Fibroblast of gingiva (primary cell): Measurements from ENCODE around the gene EBI3.
"Not testable (repeated sequence)": the region's sequence is repeated elsewhere in the genome, so short reads cannot be mapped to it uniquely, and the experiment has no call there.

Source experiments
- DNase-seq: peaks from one replicate; pipeline ENCODE4 v3.0.0-alpha.2; 2011; ENCODE audit warnings: low read depth

Gene EBI3

GRCh38 chr19:4234862-4235201 lies 5.5 kb downstream of the EBI3 start:
- DNase-seq = no peak

- not testable (repeated sequence) for DNase-seq
Measured at GRCh38 chr19:4237510-4237909, 8.2 kb downstream of the EBI3 start.

- no peak for DNase-seq
Measured at GRCh38 chr19:4238831-4239230, 9.5 kb downstream of the EBI3 start.

- DNase-seq = no peak
Measured at GRCh38 chr19:4241824-4242430, 12.6 kb downstream of the EBI3 start.

- DNase-seq = not testable (repeated sequence)
Measured at GRCh38 chr19:4245938-4246337, 16.6 kb downstream of the EBI3 start.

GRCh38 chr19:4246767-4247593 lies 17.7 kb downstream of the EBI3 start, which contains the start of gene YJU2:
Gene YJU2, plus strand, starts transcription at chr19:4247080. Its CDS starts 67 bp downstream, at chr19:4247147.
- peak; percentile 99 for DNase-seq

GRCh38 chr19:4256563-4256962 lies 27.2 kb downstream of the EBI3 start:
- DNase-seq = no peak

GRCh38 chr19:4257025-4257424 lies 27.7 kb downstream of the EBI3 start:
- no peak for DNase-seq

- no peak for DNase-seq
Measured at GRCh38 chr19:4258181-4258580, 28.9 kb downstream of the EBI3 start.

GRCh38 chr19:4260613-4261191 lies 31.4 kb downstream of the EBI3 start:
- no peak for DNase-seq

- DNase-seq = no peak
Measured at GRCh38 chr19:4264812-4265211, 35.5 kb downstream of the EBI3 start.

- no peak for DNase-seq
Measured at GRCh38 chr19:4266253-4267000, 37.1 kb downstream of the EBI3 start.

GRCh38 chr19:4267101-4267900 lies 38.0 kb downstream of the EBI3 start:
- DNase-seq = peak; percentile 26

GRCh38 chr19:4267901-4268815 lies 38.8 kb downstream of the EBI3 start:
- DNase-seq = no peak

GRCh38 chr19:4268816-4269430 lies 39.6 kb downstream of the EBI3 start:
- DNase-seq = no peak

- DNase-seq = no peak
Measured at GRCh38 chr19:4272894-4273293, 43.6 kb downstream of the EBI3 start.

- not testable (repeated sequence) for DNase-seq
Measured at GRCh38 chr19:4274321-4274686, 45.0 kb downstream of the EBI3 start.

- no peak for DNase-seq
Measured at GRCh38 chr19:4277191-4277696, 47.9 kb downstream of the EBI3 start.

GRCh38 chr19:4278010-4278409 lies 48.7 kb downstream of the EBI3 start:
- DNase-seq = no peak
